Lower lobe of right lung (tissue), 2 donors: ENCODE data around the gene IMPG2. TPM values are rescaled to one million over a fixed set of nuclear protein-coding genes. Genes with fewer than 3 reads are reported as not detected.

Experiments used
- ATAC-seq, 2 donors: fragments of 200-7000 bp; cut with Tn5 transposase; one replicate each; pipeline ENCODE4 v1.9.1; 2020 to 2022; ENCODE audit warnings: mild to moderate bottlenecking in 2 of 2, moderate library complexity in 2 of 2
- DNase-seq: peaks from one replicate; pipeline ENCODE4 v3.0.0-alpha.2; 2020
- H3K27ac ChIP-seq: fragments of 200-600 bp; one replicate; pipeline ENCODE4 v1.8.0; 2022
- H3K27me3 ChIP-seq: fragments of 200-600 bp; one replicate; pipeline ENCODE4 v1.8.0; 2022; ENCODE audit warnings: low read depth
- H3K36me3 ChIP-seq: fragments of 200-600 bp; one replicate; pipeline ENCODE4 v1.8.0; 2022; ENCODE audit warnings: mild to moderate bottlenecking
- H3K4me1 ChIP-seq: fragments of 200-600 bp; one replicate; pipeline ENCODE4 v1.8.0; 2022
- H3K4me3 ChIP-seq: fragments of 200-600 bp; one replicate; pipeline ENCODE4 v1.8.0; 2022; ENCODE audit warnings: mild to moderate bottlenecking
- H3K9me3 ChIP-seq: fragments of 200-600 bp; one replicate; pipeline ENCODE4 v1.8.0; 2022
- CTCF ChIP-seq: fragments of 200-600 bp; IDR thresholded peaks from one replicate; pipeline ENCODE4 v1.8.0; 2022; ENCODE audit warnings: antibody characterized with exemption, mild to moderate bottlenecking
- intact Hi-C: fragments of 100-400 bp; cut with DNase I; formaldehyde crosslinking; loops from one replicate; pipeline ENCODE4 v1.11.0; 2022
- total RNA-seq: library from RNA; stranded (reverse); fragmentation: NEBNext Ultra II Directional; extraction: Animal tissue kit (Norgen Biotek cat#: 25700); gene quantifications from one replicate; pipeline ENCODE4 v1.2.1, GENCODE V29; 2021
- donor health status: DM: no; HTN: yes; CAD: no; lungs with severe emphysema.

IMPG2 gene
- total RNA-seq, 1 donor from 2014 or later: 0.21 TPM

- TF ChIP-seq CTCF: no peak
- Histone ChIP-seq H3K27me3 (no peaks in the 10 kb centered on the region), H3K4me1 (peaks cover 5% of the 10 kb centered on the region), H3K27ac (no peak overlapping the region), H3K9me3 (no peaks in the 10 kb centered on the region), H3K4me3 (no peak overlapping the region), H3K36me3 (no peaks in the 10 kb centered on the region)
- intact Hi-C loops: no loop called here
- ATAC-seq (no peak), DNase-seq (no peak)
Measured at GRCh38 chr3:101200461-101200860, 119.9 kb downstream of the IMPG2 start.

GRCh38 chr3:101195951-101196713 lies 124.2 kb downstream of the IMPG2 start:
- Histone ChIP-seq H3K27ac (no peak overlapping the region), H3K27me3 (no peaks in the 10 kb centered on the region), H3K4me3 (no peak overlapping the region), H3K36me3 (no peaks in the 10 kb centered on the region), H3K4me1 (peaks cover 5% of the 10 kb centered on the region), H3K9me3 (no peaks in the 10 kb centered on the region)
- peak; percentile 74 to 83 for ATAC-seq
- peak; percentile 55 for TF ChIP-seq CTCF
- no peak for DNase-seq
- intact Hi-C loops: no loop called here

- no peak for ATAC-seq
- Histone ChIP-seq H3K4me3 (no peak overlapping the region), H3K9me3 (no peaks in the 10 kb centered on the region), H3K4me1 (peaks cover 5% of the 10 kb centered on the region), H3K36me3 (no peaks in the 10 kb centered on the region), H3K27ac (no peak overlapping the region), H3K27me3 (no peaks in the 10 kb centered on the region)
- no peak for TF ChIP-seq CTCF
- intact Hi-C loops: no loop called here
- DNase-seq: no peak
Measured at GRCh38 chr3:101194392-101194791, 126.0 kb downstream of the IMPG2 start.

GRCh38 chr3:101193957-101194356 lies 126.4 kb downstream of the IMPG2 start:
- no peak for ATAC-seq
- H3K9me3 ChIP-seq: no peaks in the 10 kb centered on the region
- DNase-seq: no peak
- no peaks in the 10 kb centered on the region for H3K27me3 ChIP-seq
- H3K4me3 ChIP-seq: no peak overlapping the region
- intact Hi-C loops: no loop called here
- no peak overlapping the region for H3K27ac ChIP-seq
- peaks cover 5% of the 10 kb centered on the region for H3K4me1 ChIP-seq
- H3K36me3 ChIP-seq: no peaks in the 10 kb centered on the region
- TF ChIP-seq CTCF: no peak

GRCh38 chr3:101189796-101190195 lies 130.6 kb downstream of the IMPG2 start:
- Histone ChIP-seq H3K4me1 (no peaks in the 10 kb centered on the region), H3K4me3 (no peak overlapping the region), H3K36me3 (no peaks in the 10 kb centered on the region), H3K9me3 (no peaks in the 10 kb centered on the region), H3K27ac (no peak overlapping the region), H3K27me3 (no peaks in the 10 kb centered on the region)
- ATAC-seq: no peak
- TF ChIP-seq CTCF: no peak
- no peak for DNase-seq
- intact Hi-C loops: no loop called here
